ENCODE results near the gene GIMAP4.

DNA sequence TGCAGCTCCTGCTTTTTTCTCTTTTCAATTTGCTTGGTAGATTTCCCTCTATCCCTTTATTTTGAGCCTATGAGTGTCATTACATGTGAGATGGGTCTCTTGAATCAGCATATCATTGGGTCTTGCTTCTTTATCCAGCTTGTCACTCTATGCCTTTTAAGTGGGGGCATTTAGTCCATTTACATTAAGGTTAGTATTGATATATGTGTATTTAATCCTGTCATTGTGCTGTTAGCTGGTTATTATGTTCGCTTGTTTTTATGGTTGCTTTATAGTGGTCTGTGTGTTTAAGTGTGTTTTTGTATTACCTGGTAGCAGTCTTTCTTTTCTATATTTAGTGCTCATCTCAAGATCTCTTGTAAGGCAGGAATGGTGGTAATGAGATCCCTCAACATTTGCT is 35.5 kb upstream of the GIMAP4 start:
- TF ChIP-seq EP300 (IDR thresholded peaks at IDR 0.05) (no peak), POLR2A (IDR thresholded peaks at IDR 0.05) (no peak)
